HG03025 (cell line): Measurements from ENCODE around the gene ARFGEF3.

ENCODE experiments used
- ATAC-seq: cut with Tn5 transposase; IDR thresholded peaks from one replicate; pipeline ENCODE4 v1.9.1; 2021; ENCODE audit warnings: mild to moderate bottlenecking, moderate library complexity; ENCODE audit not compliant: unreplicated experiment, low FRiP score

ARFGEF3 gene

DNA sequence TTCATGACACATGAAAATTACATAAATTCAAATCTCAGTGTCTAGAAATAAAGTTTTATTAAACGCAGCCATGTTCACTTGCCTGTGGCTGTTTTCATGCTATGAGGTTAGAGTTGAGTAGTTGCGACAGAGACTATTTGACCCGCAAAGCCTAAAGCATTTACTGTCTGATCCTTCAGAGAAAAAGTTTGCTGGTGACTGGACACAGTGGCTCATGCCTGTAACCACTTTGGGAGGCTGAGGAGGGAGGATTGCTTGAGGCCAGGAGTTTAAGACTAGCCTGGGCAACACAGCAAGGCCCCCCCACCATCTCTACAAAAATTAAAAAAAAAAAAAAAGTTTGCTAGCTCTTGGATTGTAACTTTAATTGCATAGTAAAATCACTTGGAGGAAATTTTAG, 225.2 kb downstream of the ARFGEF3 start:
- ATAC-seq = no peak

DNA sequence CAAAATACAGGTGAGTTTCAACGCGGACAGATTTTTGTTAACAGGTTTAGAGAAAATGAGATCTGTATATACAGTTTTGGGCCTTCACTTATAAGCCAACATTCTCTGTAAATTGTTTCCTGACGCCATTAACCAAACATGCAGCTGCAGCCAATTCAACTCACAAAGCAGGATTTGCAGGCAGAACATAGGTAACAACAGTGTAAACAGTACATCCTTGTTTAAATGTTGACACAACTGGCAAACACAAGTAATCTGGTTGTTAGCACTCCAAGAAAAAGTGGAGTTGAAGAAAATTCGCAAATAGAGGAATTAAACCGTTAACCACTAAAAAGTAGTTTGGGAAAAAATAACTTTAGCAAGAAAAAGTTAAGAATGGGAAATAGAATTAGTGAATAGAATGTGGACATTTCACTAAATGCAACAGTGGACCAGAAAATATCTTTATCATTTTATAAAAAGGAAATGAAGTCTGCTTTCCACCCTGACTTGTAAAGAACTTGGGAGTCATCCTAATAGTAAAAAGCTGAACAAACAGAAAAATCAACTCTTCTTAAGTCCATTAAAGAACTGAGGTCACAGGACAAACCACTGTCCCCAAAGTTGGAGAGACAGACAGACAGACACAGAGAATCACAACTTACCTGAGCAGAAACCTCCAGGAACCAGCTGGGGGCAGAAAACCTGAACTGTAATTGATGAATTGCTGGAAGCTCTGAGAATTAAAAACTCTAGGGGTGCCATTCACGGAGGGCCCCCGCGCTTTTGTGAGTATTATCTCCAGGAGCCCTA, 226.0 kb downstream of the ARFGEF3 start:
- ATAC-seq = no peak

DNA sequence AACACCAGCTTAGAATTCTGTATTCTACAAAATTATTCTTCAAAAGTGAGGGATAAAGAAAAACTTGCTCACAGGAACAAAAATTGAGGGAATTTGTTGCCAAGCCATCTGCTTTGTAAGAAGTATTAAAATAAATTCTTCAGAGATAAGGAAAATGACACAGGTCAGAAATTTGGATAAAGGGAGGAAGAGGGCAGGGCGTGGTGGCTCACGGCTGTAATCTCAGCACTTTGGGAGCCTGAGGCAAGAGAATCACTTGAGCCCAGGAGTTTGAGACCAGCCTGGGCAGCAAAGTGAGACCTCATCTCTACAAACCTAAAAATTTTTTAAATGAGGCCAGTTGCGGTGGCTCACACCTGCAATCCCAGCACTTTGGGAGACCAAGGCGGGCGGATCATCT, 227.8 kb downstream of the ARFGEF3 start:
- no peak for ATAC-seq
